Ramos (cell line): ENCODE data around the gene CD200.
"Not testable (repeated sequence)": the region's sequence is repeated elsewhere in the genome, so short reads cannot be mapped to it uniquely, and the experiment has no call there.

Source experiments
- in situ Hi-C: fragments of 300-500 bp; cut with MboI; formaldehyde crosslinking; loops from one replicate; pipeline ENCODE4 v1.14.3; 2022; ENCODE audit warnings: low sequenced_read_pairs; ENCODE audit not compliant: unreplicated experiment

The CD200 gene

DNA sequence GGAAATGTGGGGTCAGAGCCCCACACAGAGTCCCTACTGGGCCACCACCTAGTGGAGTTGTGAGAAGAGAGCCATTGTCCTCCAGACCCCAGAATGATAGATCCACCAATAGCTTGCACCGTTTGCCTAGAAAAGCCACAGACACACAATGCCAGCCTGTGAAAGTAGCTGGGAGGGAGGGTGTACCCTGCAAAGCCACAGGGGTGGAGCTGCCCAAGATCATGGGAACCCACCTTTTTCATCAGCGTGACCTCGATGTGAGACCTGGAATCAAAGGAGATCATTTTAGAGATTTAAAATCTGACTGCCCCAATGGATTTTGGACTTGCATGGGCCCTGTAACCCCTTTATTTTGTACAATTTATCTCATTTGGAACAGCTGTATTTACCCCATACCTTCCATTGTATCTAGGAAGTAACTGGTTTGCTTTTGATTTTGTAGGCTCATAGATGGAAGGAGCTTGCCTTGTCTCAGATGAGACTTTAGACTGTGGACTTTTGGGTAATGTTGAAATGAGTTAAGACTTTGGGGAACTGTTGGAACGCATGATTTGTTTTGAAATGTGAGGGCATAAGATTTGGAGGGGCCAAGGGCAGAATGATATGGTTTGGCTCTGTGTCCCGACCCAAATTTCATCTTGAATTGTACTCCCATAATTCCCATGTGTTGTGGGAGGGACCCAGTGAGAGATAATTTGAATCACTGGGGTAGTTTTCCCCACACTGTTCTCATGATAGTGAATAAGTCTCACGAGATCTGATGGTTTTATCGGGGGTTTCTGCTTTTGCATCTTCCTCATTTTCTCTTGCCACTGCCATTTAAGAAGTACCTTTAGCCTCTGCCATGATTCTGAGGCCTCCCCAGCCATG lies 49.0 kb downstream of the CD200 start:
- in situ Hi-C loops = no loop called here

DNA sequence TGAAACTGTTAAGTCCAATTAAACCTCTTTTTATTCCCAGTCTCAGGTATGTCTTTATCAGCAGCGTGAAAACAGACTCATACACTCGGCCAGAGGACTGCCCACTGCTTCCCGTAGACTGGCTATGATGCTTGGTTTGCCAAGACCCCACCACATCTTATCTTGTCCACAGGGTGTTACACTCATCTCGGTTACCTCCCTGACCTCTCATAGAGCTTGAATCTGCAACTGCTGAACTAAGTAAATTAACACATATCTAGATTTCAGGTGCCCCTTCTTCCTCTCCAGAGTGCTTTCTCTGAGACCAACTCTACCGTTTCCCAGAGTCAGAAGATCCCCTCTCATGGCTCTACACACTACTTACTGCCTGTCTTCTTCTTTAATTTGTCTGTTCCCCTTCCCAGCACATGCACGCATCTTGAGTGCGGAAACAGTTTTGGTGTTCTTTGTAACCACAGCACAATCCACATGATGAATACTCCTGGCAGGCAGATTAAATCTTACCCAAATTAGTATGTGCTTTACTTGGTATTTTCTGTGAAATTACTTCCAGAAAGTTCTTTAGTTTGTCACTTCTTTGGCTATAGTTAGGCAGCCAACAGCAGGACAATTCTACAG lies 49.7 kb downstream of the CD200 start:
- in situ Hi-C loops = no loop called here

- in situ Hi-C loops = no loop called here
Observed at GRCh38 chr3:112384769-112385168, 51.8 kb downstream of the CD200 start.

DNA sequence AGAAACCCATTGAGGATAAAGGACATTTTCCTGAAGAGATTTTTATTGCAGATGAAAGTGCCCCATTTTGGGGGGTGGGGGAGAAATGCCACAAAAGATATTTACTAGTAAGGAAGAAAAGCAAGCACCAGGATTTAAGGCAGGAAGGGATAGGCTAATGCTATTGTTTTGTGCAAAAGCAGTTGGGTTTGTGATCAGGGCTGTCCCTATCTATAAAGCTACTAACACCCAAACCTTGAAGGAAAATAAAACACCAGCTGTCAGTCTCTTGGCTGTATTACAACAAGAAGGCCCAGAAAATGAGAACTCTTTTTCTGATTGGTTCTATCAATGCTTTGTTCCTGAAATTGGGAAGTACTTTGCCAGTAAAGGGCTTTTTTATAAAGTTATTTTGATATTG lies 56.0 kb downstream of the CD200 start:
- in situ Hi-C loops = no loop called here

DNA sequence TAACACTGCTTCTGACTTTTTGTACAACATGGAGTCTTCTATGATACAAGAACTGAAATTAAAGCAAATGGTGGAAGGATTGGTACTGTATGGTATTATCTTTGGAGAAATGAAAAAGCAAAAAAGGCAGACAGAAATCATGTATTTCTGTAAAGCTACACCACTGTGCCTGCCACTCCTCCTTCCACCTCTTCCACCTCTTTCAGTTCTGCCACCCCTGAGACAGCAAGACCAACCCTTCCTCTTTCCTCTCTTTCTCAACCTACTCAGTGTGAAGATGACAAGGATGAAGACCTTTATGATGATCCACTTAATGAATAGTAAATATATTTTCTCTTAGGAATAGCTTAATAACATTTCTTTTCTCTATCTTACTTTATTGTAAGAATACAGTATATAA lies 57.0 kb downstream of the CD200 start:
- in situ Hi-C loops = no loop called here

GRCh38 chr3:112390783-112391641 lies 58.1 kb downstream of the CD200 start:
- in situ Hi-C loops = no loop called here

DNA sequence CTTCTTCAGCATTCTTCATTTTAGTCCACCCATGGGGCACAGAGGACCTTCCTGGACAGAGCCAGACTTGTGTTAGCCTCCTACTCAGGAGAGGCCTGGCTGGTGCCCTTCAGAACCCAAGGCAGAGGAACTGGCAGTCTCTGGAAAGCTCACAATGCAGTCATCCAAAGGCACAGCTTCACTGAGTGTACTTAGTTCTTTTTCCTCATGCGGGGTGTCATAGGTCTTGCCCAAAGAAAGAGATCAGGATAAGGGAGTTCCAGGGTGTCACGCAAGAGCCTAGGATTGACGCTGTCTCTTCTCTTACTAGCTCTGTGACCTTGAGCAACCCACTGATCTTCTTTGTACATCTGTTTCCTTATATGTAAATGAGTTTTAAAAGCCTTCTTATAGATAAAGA lies 58.7 kb downstream of the CD200 start:
- in situ Hi-C loops = no loop called here

GRCh38 chr3:112392393-112393359 lies 59.7 kb downstream of the CD200 start:
- in situ Hi-C loops = no loop called here

DNA sequence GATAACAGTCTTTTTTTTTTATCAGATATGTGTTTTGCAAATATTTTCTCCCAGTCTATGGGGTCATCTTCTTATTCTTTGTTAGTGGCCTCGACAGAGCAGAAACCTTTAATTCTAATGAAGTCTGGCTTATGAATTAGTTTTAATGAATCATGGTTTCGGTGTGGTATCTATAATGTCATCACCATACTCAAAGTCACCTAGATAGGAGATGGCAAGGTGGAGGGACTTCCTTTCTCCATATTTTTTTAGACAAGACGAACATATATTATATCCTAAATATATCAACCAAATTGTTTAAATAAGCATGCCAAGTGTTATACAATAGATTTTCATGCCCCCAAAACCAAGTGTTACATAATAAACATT lies 60.4 kb downstream of the CD200 start:
- in situ Hi-C loops = no loop called here

DNA sequence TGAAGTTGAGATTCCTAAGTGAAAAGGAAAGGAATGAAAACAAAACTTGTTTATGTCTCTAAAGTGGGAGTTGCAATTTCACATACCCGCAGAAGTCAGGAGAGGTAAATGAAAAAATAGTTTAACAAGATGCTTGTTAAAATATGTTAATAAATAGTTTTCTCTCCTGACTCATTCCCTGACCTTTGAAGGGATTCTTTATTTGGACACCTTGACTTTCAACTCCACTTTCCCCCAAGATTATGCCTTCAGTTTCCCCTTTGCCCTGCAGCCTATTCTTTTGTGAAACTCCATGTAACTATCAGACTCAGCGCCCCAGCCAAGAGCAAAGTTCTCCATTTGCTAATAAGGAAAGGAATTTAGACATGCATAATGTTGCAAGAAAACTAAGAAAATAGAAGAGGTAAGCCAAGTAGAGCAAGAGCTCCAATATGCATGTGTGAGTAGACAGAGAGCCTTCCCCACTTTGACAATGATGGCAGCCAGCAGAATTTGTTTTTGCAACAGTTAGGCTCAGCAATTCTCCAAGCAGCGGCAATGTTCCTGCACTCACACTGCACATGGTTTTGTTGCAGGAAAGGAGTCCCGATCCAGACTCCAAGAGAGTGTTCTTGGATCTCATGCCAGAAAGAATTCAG lies 61.2 kb downstream of the CD200 start:
- in situ Hi-C loops = no loop called here

DNA sequence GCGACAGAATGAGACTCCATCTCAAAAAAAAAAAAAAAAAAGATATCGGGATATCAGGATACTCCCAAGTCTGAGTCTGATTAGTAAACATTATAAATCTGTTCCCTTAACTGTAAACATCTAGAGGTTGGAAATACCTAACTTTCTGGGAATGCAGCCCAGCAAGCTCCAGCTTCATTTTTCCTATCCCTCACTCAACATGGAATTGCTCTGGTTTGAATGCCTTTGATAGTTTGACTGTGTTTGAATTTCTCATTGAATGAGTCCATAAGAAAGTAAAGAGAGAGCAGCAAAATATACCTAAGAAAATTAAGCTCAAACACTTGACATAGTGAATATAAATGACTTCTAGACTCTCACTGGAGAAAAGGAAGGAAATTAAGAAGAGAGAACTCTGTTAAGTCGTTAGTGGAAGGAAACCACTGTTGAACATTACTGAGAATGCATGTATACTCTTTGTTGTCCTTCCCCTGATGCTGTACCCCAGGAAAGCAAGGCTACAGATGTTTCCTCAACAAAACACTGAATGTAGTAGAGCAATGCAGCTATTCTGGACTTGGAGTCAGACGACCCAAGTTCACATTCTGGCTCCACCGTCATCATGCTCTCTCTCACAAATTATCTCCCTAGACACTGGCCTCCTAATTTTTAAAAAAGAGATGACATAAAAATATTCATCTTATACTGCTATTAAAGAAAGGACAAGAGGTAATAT lies 62.4 kb downstream of the CD200 start:
- in situ Hi-C loops = no loop called here

GRCh38 chr3:112395896-112396290 lies 62.9 kb downstream of the CD200 start:
- in situ Hi-C loops = no loop called here

GRCh38 chr3:112397556-112397955 lies 64.6 kb downstream of the CD200 start:
- in situ Hi-C loops = no loop called here

- in situ Hi-C loops = no loop called here
Observed at GRCh38 chr3:112399064-112399463, 66.1 kb downstream of the CD200 start.

DNA sequence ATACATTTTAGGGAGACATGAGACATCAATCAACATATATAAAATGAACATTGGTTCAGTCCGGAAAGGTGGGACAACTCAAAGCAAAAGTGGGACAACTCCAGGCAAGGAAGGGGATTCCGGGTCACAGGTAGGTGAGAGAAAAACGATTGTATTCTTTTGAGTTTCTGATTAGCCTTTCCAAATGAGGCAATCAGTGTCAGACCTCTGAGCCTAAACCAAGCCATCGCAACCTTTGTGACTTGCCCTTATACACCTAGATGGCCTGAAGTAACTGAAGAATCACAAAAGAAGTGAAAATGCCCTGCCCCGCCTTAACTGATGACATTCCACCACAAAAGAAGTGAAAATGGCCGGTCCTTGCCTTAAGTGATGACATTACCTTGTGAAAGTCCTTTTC lies 66.6 kb downstream of the CD200 start:
- in situ Hi-C loops = not testable (repeated sequence)

GRCh38 chr3:112400317-112400716 lies 67.4 kb downstream of the CD200 start:
- in situ Hi-C loops = not testable (repeated sequence)

DNA sequence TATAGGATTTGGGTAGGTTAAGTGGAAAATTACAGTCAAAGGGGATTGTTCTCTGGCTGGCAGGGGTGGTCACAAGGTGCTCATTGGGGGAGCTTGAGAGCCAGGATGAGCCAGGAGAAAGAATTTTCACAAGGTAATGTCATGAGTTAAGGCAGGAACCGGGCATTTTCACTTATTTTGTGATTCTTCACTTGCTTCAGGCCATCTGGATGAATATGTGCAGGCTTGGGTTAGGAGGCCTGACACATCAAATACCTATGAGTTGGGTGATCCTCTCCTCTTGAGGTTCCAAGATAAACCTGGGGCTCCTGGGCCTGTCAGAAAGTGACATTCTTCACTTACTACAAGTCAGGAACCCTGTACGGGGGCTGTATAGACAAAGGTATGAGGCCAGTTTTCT lies 68.7 kb downstream of the CD200 start:
- in situ Hi-C loops = no loop called here

GRCh38 chr3:112403103-112403502 lies 70.1 kb downstream of the CD200 start:
- in situ Hi-C loops = no loop called here
